Measurements from ENCODE around the gene URAD.

GRCh38 chr13:28027607-28028364 is 39.3 kb upstream of the URAD start:
- no peak for TF ChIP-seq CTCF (IDR thresholded peaks at IDR 0.05)
- no peak for TF ChIP-seq POLR2AphosphoS5 (IDR thresholded peaks at IDR 0.05)
